Measurements from ENCODE around the gene USP17L26.
"Not testable (repeated sequence)": the region's sequence is repeated elsewhere in the genome, so short reads cannot be mapped to it uniquely, and the experiment has no call there.

- TF ChIP-seq, protein P1, sequence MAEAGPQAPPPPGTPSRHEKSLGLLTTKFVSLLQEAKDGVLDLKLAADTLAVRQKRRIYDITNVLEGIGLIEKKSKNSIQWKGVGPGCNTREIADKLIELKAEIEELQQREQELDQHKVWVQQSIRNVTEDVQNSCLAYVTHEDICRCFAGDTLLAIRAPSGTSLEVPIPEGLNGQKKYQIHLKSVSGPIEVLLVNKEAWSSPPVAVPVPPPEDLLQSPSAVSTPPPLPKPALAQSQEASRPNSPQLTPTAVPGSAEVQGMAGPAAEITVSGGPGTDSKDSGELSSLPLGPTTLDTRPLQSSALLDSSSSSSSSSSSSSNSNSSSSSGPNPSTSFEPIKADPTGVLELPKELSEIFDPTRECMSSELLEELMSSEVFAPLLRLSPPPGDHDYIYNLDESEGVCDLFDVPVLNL (CRISPR knock-in tag; IDR thresholded peaks at IDR 0.05; ENCODE audit: borderline replicate concordance, low read depth): not testable (repeated sequence)
- TF ChIP-seq, protein P2, sequence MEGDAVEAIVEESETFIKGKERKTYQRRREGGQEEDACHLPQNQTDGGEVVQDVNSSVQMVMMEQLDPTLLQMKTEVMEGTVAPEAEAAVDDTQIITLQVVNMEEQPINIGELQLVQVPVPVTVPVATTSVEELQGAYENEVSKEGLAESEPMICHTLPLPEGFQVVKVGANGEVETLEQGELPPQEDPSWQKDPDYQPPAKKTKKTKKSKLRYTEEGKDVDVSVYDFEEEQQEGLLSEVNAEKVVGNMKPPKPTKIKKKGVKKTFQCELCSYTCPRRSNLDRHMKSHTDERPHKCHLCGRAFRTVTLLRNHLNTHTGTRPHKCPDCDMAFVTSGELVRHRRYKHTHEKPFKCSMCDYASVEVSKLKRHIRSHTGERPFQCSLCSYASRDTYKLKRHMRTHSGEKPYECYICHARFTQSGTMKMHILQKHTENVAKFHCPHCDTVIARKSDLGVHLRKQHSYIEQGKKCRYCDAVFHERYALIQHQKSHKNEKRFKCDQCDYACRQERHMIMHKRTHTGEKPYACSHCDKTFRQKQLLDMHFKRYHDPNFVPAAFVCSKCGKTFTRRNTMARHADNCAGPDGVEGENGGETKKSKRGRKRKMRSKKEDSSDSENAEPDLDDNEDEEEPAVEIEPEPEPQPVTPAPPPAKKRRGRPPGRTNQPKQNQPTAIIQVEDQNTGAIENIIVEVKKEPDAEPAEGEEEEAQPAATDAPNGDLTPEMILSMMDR (IDR thresholded peaks at IDR 0.05): not testable (repeated sequence)
- TF ChIP-seq ZNF263 (CRISPR knock-in tag; IDR thresholded peaks at IDR 0.05; ENCODE audit: low read depth); MXD4 (CRISPR knock-in tag; IDR thresholded peaks at IDR 0.05; ENCODE audit: borderline replicate concordance); EMX1 (CRISPR knock-in tag; IDR thresholded peaks at IDR 0.05); ARID4B (CRISPR knock-in tag; IDR thresholded peaks at IDR 0.05; ENCODE audit: borderline replicate concordance); ZNF219 (CRISPR knock-in tag; IDR thresholded peaks at IDR 0.05; ENCODE audit: borderline replicate concordance); TP53 (CRISPR knock-in tag; IDR thresholded peaks at IDR 0.05); PRRX2 (CRISPR knock-in tag; IDR thresholded peaks at IDR 0.05); NR3C1 (CRISPR knock-in tag; conservative IDR thresholded peaks at IDR 0.05; ENCODE audit: low read depth): not testable (repeated sequence)
- TF ChIP-seq, protein P3, sequence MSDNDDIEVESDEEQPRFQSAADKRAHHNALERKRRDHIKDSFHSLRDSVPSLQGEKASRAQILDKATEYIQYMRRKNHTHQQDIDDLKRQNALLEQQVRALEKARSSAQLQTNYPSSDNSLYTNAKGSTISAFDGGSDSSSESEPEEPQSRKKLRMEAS (CRISPR knock-in tag; IDR thresholded peaks at IDR 0.05): not testable (repeated sequence)
- TF ChIP-seq, protein P4, sequence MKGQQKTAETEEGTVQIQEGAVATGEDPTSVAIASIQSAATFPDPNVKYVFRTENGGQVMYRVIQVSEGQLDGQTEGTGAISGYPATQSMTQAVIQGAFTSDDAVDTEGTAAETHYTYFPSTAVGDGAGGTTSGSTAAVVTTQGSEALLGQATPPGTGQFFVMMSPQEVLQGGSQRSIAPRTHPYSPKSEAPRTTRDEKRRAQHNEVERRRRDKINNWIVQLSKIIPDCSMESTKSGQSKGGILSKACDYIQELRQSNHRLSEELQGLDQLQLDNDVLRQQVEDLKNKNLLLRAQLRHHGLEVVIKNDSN (CRISPR knock-in tag; IDR thresholded peaks at IDR 0.05): not testable (repeated sequence)
Measured at GRCh38 chr4:9339103-9339502, 4.6 kb downstream of the USP17L26 start, which contains the start of gene USP17L5.

Data from WTC11 (cell line).